CD4-positive, alpha-beta memory T cell (primary cell): Measurements from ENCODE around the gene RPS6KB1. TPM values are rescaled to one million over a fixed set of nuclear protein-coding genes. Genes with fewer than 3 reads are reported as not detected.

ENCODE experiments used
- CTCF ChIA-PET: fragments of 350-600 bp; sonication (Branson Sonifier 250); formaldehyde crosslinking; loops from one replicate; lab custom pipeline; 2021; ENCODE audit warnings: inconsistent platforms; ENCODE audit not compliant: partially characterized antibody; lab: Charles Lee
- POLR2A ChIA-PET: fragments of 350-600 bp; sonication (Branson Sonifier 250); formaldehyde crosslinking; loops from one replicate; lab custom pipeline; 2021; ENCODE audit not compliant: partially characterized antibody; lab: Charles Lee
- DNase-seq, 5 donors: peaks; one replicate each; pipeline versions ENCODE4 v3.0.0 to v3.0.0-alpha.2; 2020 to 2022; ENCODE audit warnings: mixed read lengths in 1 of 5
- H3K27ac ChIP-seq: one replicate; pipeline ENCODE4 v1.7.0; 2013; ENCODE audit warnings: low read depth, low read length
- H3K27me3 ChIP-seq: 2 replicates; pipeline ENCODE4 v1.7.0; 2013; ENCODE audit warnings: mild to moderate bottlenecking, low read length, moderate library complexity; ENCODE audit not compliant: insufficient read depth
- H3K36me3 ChIP-seq: 2 replicates; pipeline ENCODE4 v1.7.0; 2013; ENCODE audit warnings: mild to moderate bottlenecking, low read length, moderate library complexity; ENCODE audit not compliant: insufficient read depth
- H3K4me1 ChIP-seq: 2 replicates; pipeline ENCODE4 v1.7.0; 2013; ENCODE audit warnings: mild to moderate bottlenecking, low read length, moderate library complexity; ENCODE audit not compliant: insufficient read depth
- H3K4me3 ChIP-seq, 2 donors: one replicate each; pipeline ENCODE4 v1.7.0; 2013; ENCODE audit warnings: low read length in 2 of 2, mild to moderate bottlenecking in 1 of 2
- H3K9me3 ChIP-seq, 2 donors: one replicate each; pipeline ENCODE4 v1.7.0; 2013; ENCODE audit warnings: low read length in 2 of 2, control low read depth in 1 of 2; ENCODE audit not compliant: control insufficient read depth in 1 of 2
- H3K27ac Mint-ChIP-seq, 7 donors: one replicate each; pipeline ENCODE4 v1.8.0; 2020 to 2021; ENCODE audit warnings: mixed read lengths in 7 of 7, mild to moderate bottlenecking in 6 of 7, inconsistent platforms in 3 of 7, moderate library complexity in 3 of 7
- H3K27me3 Mint-ChIP-seq, 2 donors: one replicate each; pipeline ENCODE4 v1.8.0; 2020 to 2021; ENCODE audit warnings: mixed read lengths in 2 of 2
- H3K36me3 Mint-ChIP-seq, 2 donors: one replicate each; pipeline ENCODE4 v1.8.0; 2020 to 2021; ENCODE audit warnings: mixed read lengths in 2 of 2, inconsistent platforms in 1 of 2, mild to moderate bottlenecking in 1 of 2
- H3K4me1 Mint-ChIP-seq, 4 donors: one replicate each; pipeline ENCODE4 v1.8.0; 2020 to 2021; ENCODE audit warnings: mixed read lengths in 4 of 4, mild to moderate bottlenecking in 1 of 4
- H3K4me3 Mint-ChIP-seq, 8 donors: one replicate each; pipeline ENCODE4 v1.8.0; 2020 to 2021; ENCODE audit warnings: mixed read lengths in 8 of 8, mild to moderate bottlenecking in 7 of 8, moderate library complexity in 6 of 8, inconsistent platforms in 3 of 8
- H3K9me3 Mint-ChIP-seq, 8 donors: one replicate each; pipeline ENCODE4 v1.8.0; 2020 to 2021; ENCODE audit warnings: mixed read lengths in 8 of 8, mild to moderate bottlenecking in 5 of 8, inconsistent platforms in 3 of 8, moderate library complexity in 1 of 8
- intact Hi-C: fragments of 100-400 bp; cut with micrococcal nuclease; formaldehyde crosslinking; loops from one replicate; pipeline ENCODE4 v1.15.1; 2023
- polyA plus RNA-seq, 2 donors: library from polyadenylated mRNA; unstranded; fragments of 300-500 nt; fragmentation: Illumina TruSeq; gene quantifications; one replicate each; pipeline ENCODE4 v1.2.3, GENCODE V29; 2021
- total RNA-seq, 2 experiments: library from RNA; stranded (reverse); gene quantifications; one replicate each; pipeline ENCODE4 v1.2.3, GENCODE V29; 2021

Gene RPS6KB1
- total and polyA plus RNA-seq, 4 experiments from 2014 or later: 21.2 to 67.4 (median 42.1) TPM

- Histone ChIP-seq H3K4me3 (no peak overlapping the region), H3K27me3 (no peaks in the 10 kb centered on the region), H3K4me1 (peaks cover 25% of the 10 kb centered on the region), H3K36me3 (peaks cover 3% of the 10 kb centered on the region), H3K9me3 (no peaks in the 10 kb centered on the region), H3K27ac (no peak overlapping the region)
- no peak for DNase-seq
- ChIA-PET POLR2A (interaction anchor here (0.8 to 2.3 kb wide), 5 partner anchors 8 to 150 kb away, joined by 3 to 10 read pairs (median 3); partner anchors contain the start of genes PTRH2 and VMP1), CTCF (interaction anchor here (0.6 to 3.1 kb wide), 6 partner anchors 8 to 74 kb away, joined by 3 to 15 read pairs (median 4); no protein-coding TSS in a partner anchor)
- Mint-ChIP-seq H3K27me3 (no peaks in the 10 kb centered on the region), H3K27ac (peak overlapping the region in 5 of 7 donors; percentile 2 to 70 (median 24)), H3K4me3 (no peak overlapping the region), H3K9me3 (peaks cover 0 to 3% (median 0%) of the 10 kb centered on the region in 8 donors), H3K4me1 (peaks cover 13 to 19% (median 16%) of the 10 kb centered on the region in 4 donors), H3K36me3 (peaks cover 7 to 11% of the 10 kb centered on the region in 2 donors)
- intact Hi-C loops: no loop called here
These were observed 35.8 kb upstream of the RPS6KB1 start for GRCh38 chr17:59856859-59857794.

DNA sequence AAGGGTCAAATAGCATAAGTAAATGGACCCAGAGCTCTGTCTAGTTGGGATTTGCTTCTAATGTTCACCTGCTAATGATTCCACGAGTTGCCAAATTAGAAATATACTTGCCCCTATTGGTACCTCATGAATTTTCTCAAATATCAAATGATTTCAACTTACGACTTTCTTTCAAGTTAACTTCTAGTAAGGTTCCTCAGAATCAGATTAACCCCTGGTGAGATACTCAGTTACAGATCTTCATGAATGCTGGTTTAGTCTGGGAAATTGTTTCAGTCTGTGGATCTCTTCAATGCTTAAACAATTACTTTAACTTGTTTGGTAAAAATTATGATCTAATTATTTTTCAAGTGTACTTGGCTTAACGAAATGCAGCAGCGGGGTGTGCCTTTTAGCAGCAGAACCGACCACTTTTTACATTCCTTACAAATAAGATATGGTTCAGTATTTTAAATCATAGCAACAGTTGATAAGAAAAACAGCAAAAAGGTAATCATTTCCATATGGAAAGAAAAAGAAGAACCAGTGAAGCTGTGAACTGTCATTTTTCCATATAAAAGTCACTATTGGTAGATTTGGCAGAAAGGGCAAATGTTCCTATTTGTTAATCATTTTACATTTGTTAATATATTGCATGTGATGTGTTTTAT lies 34.6 kb upstream of the RPS6KB1 start:
- ChIA-PET POLR2A (interaction anchor here (0.6 to 2.3 kb wide), 5 partner anchors 13 to 97 kb away, joined by 3 to 10 read pairs (median 3); no protein-coding TSS in a partner anchor), CTCF (interaction anchor here (1.2 to 3.1 kb wide), 12 partner anchors 9 to 101 kb away, joined by 3 to 15 read pairs (median 5); no protein-coding TSS in a partner anchor)
- Mint-ChIP-seq H3K4me3 (no peak overlapping the region), H3K36me3 (peaks cover 11 to 16% of the 10 kb centered on the region in 2 donors), H3K9me3 (no peaks in the 10 kb centered on the region), H3K27me3 (no peaks in the 10 kb centered on the region), H3K27ac (no peak overlapping the region), H3K4me1 (peaks cover 4 to 12% (median 8%) of the 10 kb centered on the region in 4 donors)
- H3K9me3 ChIP-seq: no peaks in the 10 kb centered on the region
- peaks cover 14% of the 10 kb centered on the region for H3K4me1 ChIP-seq
- intact Hi-C loops: no loop called here
- no peak overlapping the region for H3K4me3 ChIP-seq
- H3K27ac ChIP-seq: no peak overlapping the region
- H3K36me3 ChIP-seq: peaks cover 3% of the 10 kb centered on the region
- no peaks in the 10 kb centered on the region for H3K27me3 ChIP-seq
- no peak for DNase-seq

DNA sequence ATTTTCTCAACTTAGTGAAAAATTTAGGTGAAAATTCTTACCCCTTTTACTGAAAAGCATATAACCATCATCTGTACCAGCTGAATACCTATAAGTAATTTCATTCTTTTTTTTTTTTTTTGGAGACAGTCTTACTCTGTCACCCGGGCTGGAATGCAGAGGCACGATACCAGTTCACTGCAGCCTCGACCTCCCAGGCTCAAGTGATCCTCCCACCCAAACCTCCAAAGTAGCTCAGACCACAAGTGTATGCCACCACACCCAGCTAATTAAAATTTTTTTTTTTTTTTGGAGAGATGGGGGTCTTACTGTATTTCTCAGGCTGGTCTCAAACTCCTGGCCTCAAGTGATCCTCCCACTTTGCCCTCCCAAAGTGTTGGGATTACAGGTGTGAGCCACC lies 34.0 kb upstream of the RPS6KB1 start:
- Mint-ChIP-seq H3K9me3 (no peaks in the 10 kb centered on the region), H3K27ac (peak overlapping the region in 3 of 7 donors; percentile 1 to 60 (median 36)), H3K4me1 (peaks cover 0 to 9% (median 5%) of the 10 kb centered on the region in 4 donors), H3K27me3 (no peaks in the 10 kb centered on the region), H3K36me3 (peaks cover 11 to 20% of the 10 kb centered on the region in 2 donors), H3K4me3 (no peak overlapping the region)
- Histone ChIP-seq H3K4me1 (peaks cover 7% of the 10 kb centered on the region), H3K9me3 (no peaks in the 10 kb centered on the region), H3K36me3 (peaks cover 3% of the 10 kb centered on the region), H3K27ac (no peak overlapping the region), H3K4me3 (no peak overlapping the region), H3K27me3 (no peaks in the 10 kb centered on the region)
- DNase-seq: no peak
- ChIA-PET CTCF (interaction anchor here (1.0 to 3.1 kb wide), 13 partner anchors 10 to 101 kb away, joined by 3 to 15 read pairs (median 5); no protein-coding TSS in a partner anchor), POLR2A (interaction anchor here (0.6 to 2.3 kb wide), 10 partner anchors 13 to 125 kb away, joined by 3 to 17 read pairs (median 3); no protein-coding TSS in a partner anchor)
- intact Hi-C loops: loop anchor here (1.0 kb wide), 2 partner anchors 106 to 112 kb away; no protein-coding TSS in a partner anchor

DNA sequence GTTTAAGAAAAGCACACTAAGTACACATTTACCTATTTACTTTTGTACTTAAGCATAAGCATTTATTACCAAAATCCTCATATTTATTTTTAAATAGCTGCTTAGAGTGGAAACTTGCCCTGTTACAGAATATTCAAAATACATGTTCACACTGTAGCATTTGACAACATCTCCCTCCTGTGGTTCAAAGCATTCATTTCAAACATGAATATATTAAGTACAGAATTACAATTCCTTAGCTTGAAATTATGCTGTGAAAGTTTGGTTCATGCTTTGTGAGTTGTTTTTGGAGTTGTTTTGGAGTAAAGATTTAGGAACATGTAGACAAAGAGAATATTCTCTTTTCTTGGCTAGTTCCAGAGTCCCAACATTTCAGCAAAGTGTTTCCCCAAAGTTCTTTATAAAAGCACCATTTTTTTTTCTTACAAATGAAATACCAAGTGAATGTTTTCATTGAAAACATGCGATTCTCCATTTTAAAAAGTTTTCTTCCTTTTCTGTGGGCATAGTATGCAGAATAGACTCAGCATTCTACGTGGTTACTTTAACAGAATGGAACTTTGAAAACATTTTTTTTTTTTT lies 33.4 kb upstream of the RPS6KB1 start:
- POLR2A ChIA-PET: interaction anchor here (0.7 to 1.6 kb wide), 9 partner anchors 14 to 125 kb away, joined by 3 to 17 read pairs (median 3); no protein-coding TSS in a partner anchor
- peak in 4 of 5 donors; percentile 43 to 57 (median 47) for DNase-seq
- Mint-ChIP-seq H3K36me3 (peaks cover 11 to 22% of the 10 kb centered on the region in 2 donors), H3K4me1 (peaks cover 0 to 9% (median 5%) of the 10 kb centered on the region in 4 donors), H3K4me3 (no peak overlapping the region), H3K27ac (peak overlapping the region in 6 of 7 donors; percentile 1 to 60 (median 36)), H3K27me3 (no peaks in the 10 kb centered on the region), H3K9me3 (no peaks in the 10 kb centered on the region)
- Histone ChIP-seq H3K36me3 (peaks cover 3% of the 10 kb centered on the region), H3K27me3 (no peaks in the 10 kb centered on the region), H3K27ac (no peak overlapping the region), H3K4me1 (peaks cover 5% of the 10 kb centered on the region), H3K4me3 (no peak overlapping the region), H3K9me3 (no peaks in the 10 kb centered on the region)
- CTCF ChIA-PET: interaction anchor here (0.6 to 3.1 kb wide), 16 partner anchors 10 to 237 kb away, joined by 3 to 15 read pairs (median 5); no protein-coding TSS in a partner anchor
- intact Hi-C loops: loop anchor here (1.0 kb wide), 2 partner anchors 106 to 112 kb away; no protein-coding TSS in a partner anchor

DNA sequence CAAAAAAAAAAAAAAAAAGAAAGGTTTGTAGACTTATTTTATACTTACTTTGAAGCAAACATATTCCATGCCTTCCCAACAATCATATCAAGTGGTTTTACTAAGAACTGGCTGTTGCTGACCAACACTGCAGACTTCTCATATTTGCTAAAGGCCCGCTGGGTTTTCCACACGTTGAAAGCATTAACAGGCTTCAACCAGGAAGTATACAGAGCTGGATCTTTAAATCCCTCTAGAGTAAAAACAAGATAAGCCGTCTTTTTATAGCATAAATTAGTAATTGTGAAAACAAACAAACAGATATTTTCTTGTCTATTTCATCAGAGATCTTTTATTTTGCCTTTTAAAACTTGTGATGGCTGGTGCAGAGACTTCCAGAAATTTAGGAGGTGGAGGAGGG lies 29.3 kb upstream of the RPS6KB1 start:
- intact Hi-C loops: no loop called here

DNA sequence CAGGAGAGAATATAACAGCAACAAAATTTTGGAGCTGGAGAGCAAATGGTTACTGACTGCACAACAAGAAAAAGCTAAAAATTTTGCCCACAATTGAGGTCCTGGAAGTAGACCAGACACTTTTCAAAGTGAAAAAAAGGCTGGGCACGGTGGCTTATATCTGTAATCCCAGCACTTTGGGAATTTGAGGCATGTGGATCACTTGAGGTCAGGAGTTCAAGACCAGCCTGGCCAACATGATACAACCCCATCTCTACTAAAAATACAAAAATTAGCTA lies 23.0 kb upstream of the RPS6KB1 start:
- CTCF ChIA-PET: interaction anchor here (0.6 to 1.1 kb wide), 2 partner anchors 16 to 109 kb away, joined by 3 read pairs; no protein-coding TSS in a partner anchor
- no peaks in the 10 kb centered on the region for H3K9me3 Mint-ChIP-seq
- no peak overlapping the region for H3K4me3 Mint-ChIP-seq
- H3K4me1 ChIP-seq: no peaks in the 10 kb centered on the region
- peak overlapping the region in 1 of 7 donors; percentile 48 for H3K27ac Mint-ChIP-seq
- POLR2A ChIA-PET: interaction anchor here (1.0 kb wide), 1 partner anchor 17 kb away, joined by 4 read pairs; no protein-coding TSS in a partner anchor
- intact Hi-C loops: no loop called here
- H3K4me1 Mint-ChIP-seq: peaks cover 0 to 2% (median under 1%) of the 10 kb centered on the region in 4 donors
- H3K27me3 Mint-ChIP-seq: no peaks in the 10 kb centered on the region
- no peak overlapping the region for H3K27ac ChIP-seq
- H3K36me3 ChIP-seq: peaks cover 8% of the 10 kb centered on the region
- H3K9me3 ChIP-seq: no peaks in the 10 kb centered on the region
- H3K36me3 Mint-ChIP-seq: peaks cover 18 to 33% of the 10 kb centered on the region in 2 donors
- DNase-seq: no peak
- no peak overlapping the region for H3K4me3 ChIP-seq
- no peaks in the 10 kb centered on the region for H3K27me3 ChIP-seq

More for the DNA sequence above, 29.3 kb upstream of the RPS6KB1 start:
- no peak overlapping the region for H3K27ac Mint-ChIP-seq
- no peak for DNase-seq
- Histone ChIP-seq H3K27ac (no peak overlapping the region), H3K27me3 (no peaks in the 10 kb centered on the region), H3K36me3 (peaks cover 3% of the 10 kb centered on the region), H3K4me1 (peaks cover 5% of the 10 kb centered on the region), H3K9me3 (no peaks in the 10 kb centered on the region), H3K4me3 (no peak overlapping the region)
- peaks cover 0 to 4% (median 4%) of the 10 kb centered on the region in 4 donors for H3K4me1 Mint-ChIP-seq
- H3K4me3 Mint-ChIP-seq: no peak overlapping the region
- H3K27me3 Mint-ChIP-seq: no peaks in the 10 kb centered on the region
- no peaks in the 10 kb centered on the region for H3K9me3 Mint-ChIP-seq
- ChIA-PET POLR2A (interaction anchor here (0.6 kb wide), 2 partner anchors 16 to 76 kb away, joined by 4 read pairs; no protein-coding TSS in a partner anchor), CTCF (no interaction called here)
- H3K36me3 Mint-ChIP-seq: peaks cover 20 to 37% of the 10 kb centered on the region in 2 donors
